ENCODE data around the gene CD200. TPM values are rescaled to one million over a fixed set of nuclear protein-coding genes. Genes with fewer than 3 reads are reported as not detected.

CD200 gene
- total RNA-seq, 4 donors from 2014 or later = 7.2 to 22.9 (median 7.6) TPM

- H3K4me1 ChIP-seq = peaks cover 0 to 10% (median 7%) of the 10 kb centered on the region in 4 donors
- 56% methylated on average over 4 of the region's 4 CpGs for WGBS
- no peak overlapping the region for H3K4me3 ChIP-seq
- H3K27me3 ChIP-seq = no peaks in the 10 kb centered on the region
- no peaks in the 10 kb centered on the region for H3K36me3 ChIP-seq
- no peak for DNase-seq (ENCODE audit: extremely low spot score)
- intact Hi-C loops (cut with DNase I) = no loop called here
- TF ChIP-seq EP300 (IDR thresholded peaks at IDR 0.05) (no peak), POLR2AphosphoS5 (IDR thresholded peaks at IDR 0.05) (no peak), POLR2A (IDR thresholded peaks at IDR 0.05; ENCODE audit: low read depth) (no peak), CTCF (IDR thresholded peaks at IDR 0.05) (no peak)
- H3K9me3 ChIP-seq = no peaks in the 10 kb centered on the region
- H3K27ac ChIP-seq (replicated peaks in 1 of 4) = no peak overlapping the region
Observed at GRCh38 chr3:112319516-112320276, 13.3 kb upstream of the CD200 start.

GRCh38 chr3:112320691-112321090 is 12.3 kb upstream of the CD200 start:
- intact Hi-C loops (cut with DNase I) = no loop called here
- WGBS = 76% methylated on average over 1 of the region's 1 CpG
- H3K4me1 ChIP-seq = peaks cover 0 to 10% (median 7%) of the 10 kb centered on the region in 4 donors
- no peak for DNase-seq (ENCODE audit: extremely low spot score)
- no peak overlapping the region for H3K27ac ChIP-seq (replicated peaks in 1 of 4)
- H3K27me3 ChIP-seq = no peaks in the 10 kb centered on the region
- no peaks in the 10 kb centered on the region for H3K9me3 ChIP-seq
- no peak overlapping the region for H3K4me3 ChIP-seq
- no peak for TF ChIP-seq POLR2AphosphoS5 (IDR thresholded peaks at IDR 0.05)
- TF ChIP-seq CTCF (IDR thresholded peaks at IDR 0.05) = no peak
- no peak for TF ChIP-seq POLR2A (IDR thresholded peaks at IDR 0.05; ENCODE audit: low read depth)
- TF ChIP-seq EP300 (IDR thresholded peaks at IDR 0.05) = no peak
- H3K36me3 ChIP-seq = no peaks in the 10 kb centered on the region

GRCh38 chr3:112321867-112322652 is 10.9 kb upstream of the CD200 start:
- Histone ChIP-seq H3K4me1 (peaks cover 0 to 10% (median 7%) of the 10 kb centered on the region in 4 donors), H3K4me3 (no peak overlapping the region), H3K9me3 (no peaks in the 10 kb centered on the region), H3K36me3 (no peaks in the 10 kb centered on the region), H3K27me3 (no peaks in the 10 kb centered on the region), H3K27ac (replicated peaks in 1 of 4) (no peak overlapping the region)
- intact Hi-C loops (cut with DNase I) = no loop called here
- WGBS = 67% methylated on average over 4 of the region's 5 CpGs
- no peak for DNase-seq (ENCODE audit: extremely low spot score)
- TF ChIP-seq POLR2A (IDR thresholded peaks at IDR 0.05; ENCODE audit: low read depth) (no peak), POLR2AphosphoS5 (IDR thresholded peaks at IDR 0.05) (no peak)

GRCh38 chr3:112327371-112327951 is 5.5 kb upstream of the CD200 start:
- 6% methylated on average over 2 of the region's 2 CpGs for WGBS
- H3K4me3 ChIP-seq = no peak overlapping the region
- H3K36me3 ChIP-seq = no peaks in the 10 kb centered on the region
- no peaks in the 10 kb centered on the region for H3K9me3 ChIP-seq
- no peak for TF ChIP-seq POLR2AphosphoS5 (IDR thresholded peaks at IDR 0.05)
- TF ChIP-seq POLR2A (IDR thresholded peaks at IDR 0.05; ENCODE audit: low read depth) = no peak
- peak; percentile 57 to 62 (median 60) for TF ChIP-seq CTCF (IDR thresholded peaks at IDR 0.05)
- TF ChIP-seq EP300 (IDR thresholded peaks at IDR 0.05) = no peak
- intact Hi-C loops (cut with DNase I) = loop anchor here (1.0 kb wide), 1 partner anchor 192 kb away; no protein-coding TSS in a partner anchor
- H3K4me1 ChIP-seq = peaks cover 0 to 5% (median 3%) of the 10 kb centered on the region in 4 donors
- H3K27me3 ChIP-seq = no peaks in the 10 kb centered on the region
- no peak overlapping the region for H3K27ac ChIP-seq (replicated peaks in 1 of 4)
- no peak for DNase-seq (ENCODE audit: extremely low spot score)

GRCh38 chr3:112331851-112332250 is 1.1 kb upstream of the CD200 start:
- WGBS = 90% methylated on average over 4 of the region's 4 CpGs
- intact Hi-C loops (cut with DNase I) = loop anchor here (10.0 kb wide), 1 partner anchor 103 kb away; no protein-coding TSS in a partner anchor
- H3K4me3 ChIP-seq = no peak overlapping the region

More at GRCh38 chr3:112331851-112332250, 1.1 kb upstream of the CD200 start:
- TF ChIP-seq EP300 (IDR thresholded peaks at IDR 0.05) = no peak
- TF ChIP-seq POLR2A (IDR thresholded peaks at IDR 0.05; ENCODE audit: low read depth) = no peak
- TF ChIP-seq POLR2AphosphoS5 (IDR thresholded peaks at IDR 0.05) = no peak
- no peak for TF ChIP-seq CTCF (IDR thresholded peaks at IDR 0.05)
- no peak for DNase-seq (ENCODE audit: extremely low spot score)
- H3K9me3 ChIP-seq = no peaks in the 10 kb centered on the region
- H3K27me3 ChIP-seq = no peaks in the 10 kb centered on the region
- peaks cover 0 to 20% (median 12%) of the 10 kb centered on the region in 4 donors for H3K4me1 ChIP-seq
- H3K36me3 ChIP-seq = no peaks in the 10 kb centered on the region
- H3K27ac ChIP-seq (replicated peaks in 1 of 4) = no peak overlapping the region

Measured in esophagus muscularis mucosa (tissue), 4 donors.